ENCODE measurements around the gene FANCB.

DNA sequence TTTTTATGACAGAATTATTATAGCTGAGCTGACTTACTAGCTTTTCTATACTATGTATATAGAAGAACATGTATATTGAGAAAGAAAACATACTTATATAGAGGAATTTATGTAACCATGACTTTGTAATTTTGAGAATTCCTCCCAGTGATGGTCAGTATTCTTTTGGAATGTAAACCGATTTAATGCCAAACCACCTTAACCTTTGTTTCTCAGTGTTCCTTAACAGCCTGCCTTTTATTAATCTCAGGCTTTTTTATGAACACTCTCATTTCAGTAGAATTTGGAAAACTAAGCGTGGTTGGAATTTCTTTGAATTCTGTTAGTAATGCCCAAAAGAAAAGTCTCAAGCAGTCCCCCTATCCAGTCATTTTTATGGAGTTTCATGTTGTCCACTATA is 47.3 kb upstream of the FANCB start:
- TF ChIP-seq, protein P1, sequence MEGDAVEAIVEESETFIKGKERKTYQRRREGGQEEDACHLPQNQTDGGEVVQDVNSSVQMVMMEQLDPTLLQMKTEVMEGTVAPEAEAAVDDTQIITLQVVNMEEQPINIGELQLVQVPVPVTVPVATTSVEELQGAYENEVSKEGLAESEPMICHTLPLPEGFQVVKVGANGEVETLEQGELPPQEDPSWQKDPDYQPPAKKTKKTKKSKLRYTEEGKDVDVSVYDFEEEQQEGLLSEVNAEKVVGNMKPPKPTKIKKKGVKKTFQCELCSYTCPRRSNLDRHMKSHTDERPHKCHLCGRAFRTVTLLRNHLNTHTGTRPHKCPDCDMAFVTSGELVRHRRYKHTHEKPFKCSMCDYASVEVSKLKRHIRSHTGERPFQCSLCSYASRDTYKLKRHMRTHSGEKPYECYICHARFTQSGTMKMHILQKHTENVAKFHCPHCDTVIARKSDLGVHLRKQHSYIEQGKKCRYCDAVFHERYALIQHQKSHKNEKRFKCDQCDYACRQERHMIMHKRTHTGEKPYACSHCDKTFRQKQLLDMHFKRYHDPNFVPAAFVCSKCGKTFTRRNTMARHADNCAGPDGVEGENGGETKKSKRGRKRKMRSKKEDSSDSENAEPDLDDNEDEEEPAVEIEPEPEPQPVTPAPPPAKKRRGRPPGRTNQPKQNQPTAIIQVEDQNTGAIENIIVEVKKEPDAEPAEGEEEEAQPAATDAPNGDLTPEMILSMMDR (IDR thresholded peaks at IDR 0.05), result no peak
- no peak for TF ChIP-seq POLR2A (IDR thresholded peaks at IDR 0.05)

All from tibial nerve (tissue), 3 donors.